GM08714 (cell line): ENCODE data around the gene DPP4.

ENCODE experiments used
- H3K4me3 ChIP-seq: fragments of 200-500 bp; sonication (Bioruptor generic); 2 replicates; pipeline ENCODE4 v1.5.1; 2014; ENCODE audit warnings: mild to moderate bottlenecking, low read length, inconsistent platforms
- ZNF274 ChIP-seq: IDR thresholded peaks from 2 replicates; pipeline ENCODE4 v1.6.1; 2012; ENCODE audit warnings: mild to moderate bottlenecking, low read depth, low read length

The DPP4 gene

DNA sequence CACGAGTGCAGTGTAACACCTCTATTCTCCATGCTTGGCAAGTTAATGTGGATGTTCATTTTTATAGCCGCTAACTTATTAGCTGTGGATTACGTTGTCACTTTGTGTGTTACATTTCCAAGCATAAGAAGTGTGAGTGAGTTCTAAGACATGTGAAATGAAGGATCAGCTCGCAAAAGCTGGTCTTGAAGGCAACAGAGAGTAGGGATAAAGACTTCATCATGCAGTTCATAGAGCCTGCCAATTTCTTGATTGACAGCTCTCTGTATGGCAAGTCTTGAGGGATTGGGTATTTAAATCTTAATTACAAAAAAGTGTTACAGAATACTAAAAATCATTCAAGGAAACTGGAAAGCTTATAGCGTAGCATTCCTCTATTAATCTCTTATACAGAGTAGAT lies 25.8 kb upstream of the DPP4 start:
- no peak for TF ChIP-seq ZNF274
- H3K4me3 ChIP-seq: no peak overlapping the region

- TF ChIP-seq ZNF274: no peak
- H3K4me3 ChIP-seq: no peak overlapping the region
Observed at GRCh38 chr2:162092658-162093556, 18.9 kb upstream of the DPP4 start.

GRCh38 chr2:162092008-162092390 lies 18.0 kb upstream of the DPP4 start:
- no peak overlapping the region for H3K4me3 ChIP-seq
- no peak for TF ChIP-seq ZNF274

GRCh38 chr2:162091325-162092007 lies 17.5 kb upstream of the DPP4 start:
- TF ChIP-seq ZNF274: no peak
- no peak overlapping the region for H3K4me3 ChIP-seq

- no peak for TF ChIP-seq ZNF274
- no peak overlapping the region for H3K4me3 ChIP-seq
Observed at GRCh38 chr2:162090109-162090508, 16.1 kb upstream of the DPP4 start.

DNA sequence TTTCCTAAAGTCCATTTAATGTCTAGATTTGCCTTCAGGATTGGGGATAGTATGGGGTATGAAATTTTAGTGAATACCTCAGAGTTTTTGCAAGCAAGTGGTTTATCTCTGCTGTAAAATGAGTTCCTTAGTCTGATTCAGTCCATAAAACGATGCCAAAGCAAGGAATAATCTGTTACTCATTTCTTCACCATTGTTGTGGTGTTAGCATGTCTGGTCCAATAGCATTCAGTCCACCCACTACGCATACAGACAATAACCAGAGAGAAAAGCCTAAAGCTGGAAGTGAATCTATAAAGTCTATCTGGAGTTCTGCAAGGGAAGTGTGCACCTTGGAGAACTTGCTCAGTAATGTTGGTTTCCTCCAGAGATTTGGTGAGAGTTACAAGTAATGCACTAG lies 12.9 kb upstream of the DPP4 start:
- no peak overlapping the region for H3K4me3 ChIP-seq
- no peak for TF ChIP-seq ZNF274

GRCh38 chr2:162085090-162085891 lies 11.3 kb upstream of the DPP4 start:
- H3K4me3 ChIP-seq: no peak overlapping the region
- no peak for TF ChIP-seq ZNF274

GRCh38 chr2:162084536-162084935 lies 10.5 kb upstream of the DPP4 start:
- no peak for TF ChIP-seq ZNF274

GRCh38 chr2:162082681-162083080 lies 8.7 kb upstream of the DPP4 start:
- H3K4me3 ChIP-seq: no peak overlapping the region
- TF ChIP-seq ZNF274: no peak

More at GRCh38 chr2:162084536-162084935, 10.5 kb upstream of the DPP4 start:
- H3K4me3 ChIP-seq: no peak overlapping the region

- no peak for TF ChIP-seq ZNF274
- H3K4me3 ChIP-seq: no peak overlapping the region
Observed at GRCh38 chr2:162082036-162082435, 8.0 kb upstream of the DPP4 start.

GRCh38 chr2:162079514-162079913 lies 5.5 kb upstream of the DPP4 start:
- TF ChIP-seq ZNF274: no peak
- H3K4me3 ChIP-seq: no peak overlapping the region

DNA sequence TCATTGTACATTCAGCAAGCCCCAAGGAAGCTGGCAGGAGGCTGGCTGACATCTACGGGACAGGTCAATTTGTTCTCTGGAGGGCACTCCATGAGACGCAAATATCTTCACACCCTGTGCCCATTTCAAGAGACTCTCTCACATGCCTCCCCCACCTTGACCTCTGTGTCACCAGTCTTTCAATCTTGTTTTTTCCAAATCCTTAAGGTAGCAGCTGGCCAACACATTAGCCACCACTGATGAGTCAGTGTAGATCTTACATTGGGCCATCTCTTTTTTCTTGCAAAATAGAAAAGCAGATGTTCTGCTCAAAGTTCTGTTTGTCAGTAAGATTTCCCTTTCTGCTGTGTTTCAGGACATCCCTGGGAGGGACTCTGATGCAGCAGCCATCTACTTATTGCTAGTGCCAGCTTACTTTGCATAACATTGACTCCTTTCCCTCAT lies 1.7 kb upstream of the DPP4 start:
- H3K4me3 ChIP-seq: no peak overlapping the region
- no peak for TF ChIP-seq ZNF274

DNA sequence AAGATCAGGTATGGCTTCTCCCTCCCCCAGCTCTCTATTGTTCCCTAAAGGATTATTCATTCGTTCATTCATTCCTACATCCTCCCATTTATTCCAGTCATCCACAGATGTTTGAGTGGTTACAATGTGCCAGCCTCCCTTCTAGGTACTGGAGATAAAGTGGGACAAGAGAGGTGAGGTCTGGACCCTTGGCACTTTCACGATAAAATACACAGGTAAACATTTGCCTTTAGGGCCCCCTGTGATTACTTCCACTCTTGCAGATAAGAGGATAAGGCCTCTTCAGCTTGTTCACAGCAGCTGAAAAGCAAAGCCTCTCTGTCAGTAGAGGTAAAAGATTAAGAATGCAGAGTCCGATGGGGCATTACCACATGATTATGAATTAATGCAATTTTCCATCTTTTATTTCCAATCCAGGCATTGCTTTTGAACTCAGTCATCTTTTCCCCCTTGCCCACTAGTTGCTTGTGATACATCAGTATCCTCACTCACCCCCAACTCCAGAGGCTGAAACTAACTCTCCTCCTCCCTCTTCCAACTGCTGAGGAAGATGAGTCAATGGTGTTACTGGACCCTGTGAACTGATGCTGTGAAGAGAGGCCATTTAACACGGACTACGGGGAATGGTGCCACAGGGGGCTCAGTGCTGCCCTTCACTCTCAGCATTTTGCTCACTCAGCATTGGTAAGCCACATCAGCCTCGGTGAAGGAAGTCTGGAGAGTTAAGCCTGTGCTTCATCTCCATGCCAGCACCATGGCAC lies 1.1 kb upstream of the DPP4 start:
- H3K4me3 ChIP-seq: no peak overlapping the region
- no peak for TF ChIP-seq ZNF274

DNA sequence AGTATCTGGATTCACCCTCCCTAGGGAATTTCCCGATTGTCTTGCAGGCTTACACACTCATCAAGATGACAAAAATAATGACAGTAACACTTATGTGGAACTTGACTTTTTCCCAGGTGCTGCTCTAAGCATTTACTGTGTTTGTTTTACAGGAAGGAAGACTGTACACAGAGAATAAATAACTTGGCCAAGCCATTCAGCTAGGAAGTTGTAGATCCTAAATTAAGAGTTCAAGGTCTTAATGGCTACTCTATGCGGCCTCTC lies 549 bp upstream of the DPP4 start:
- H3K4me3 ChIP-seq: peak overlapping the region; percentile 72; the same call in 1 of the 2 replicates

More for the DNA sequence above, 549 bp upstream of the DPP4 start:
- TF ChIP-seq ZNF274: no peak
